GM19023 (cell line): Measurements from ENCODE around the gene GRIK4.
A peak's percentile ranks its signal among the peaks of the same experiment; 100 is the strongest.

ENCODE experiments used
- ATAC-seq: cut with Tn5 transposase; IDR thresholded peaks from one replicate; pipeline ENCODE4 v1.9.1; 2021; ENCODE audit warnings: mild to moderate bottlenecking, moderate library complexity; ENCODE audit not compliant: unreplicated experiment

Gene GRIK4

GRCh38 chr11:120867988-120868387 lies 356.4 kb downstream of the GRIK4 start:
- ATAC-seq = no peak

- no peak for ATAC-seq
Measured at GRCh38 chr11:120869097-120869496, 357.5 kb downstream of the GRIK4 start.

GRCh38 chr11:120869516-120870011 lies 358.0 kb downstream of the GRIK4 start:
- no peak for ATAC-seq

- no peak for ATAC-seq
Measured at GRCh38 chr11:120871194-120871593, 359.6 kb downstream of the GRIK4 start.

GRCh38 chr11:120871924-120872323 lies 360.4 kb downstream of the GRIK4 start:
- no peak for ATAC-seq

GRCh38 chr11:120873966-120874735 lies 362.6 kb downstream of the GRIK4 start:
- ATAC-seq = no peak

- ATAC-seq = no peak
Measured at GRCh38 chr11:120875986-120876385, 364.4 kb downstream of the GRIK4 start.

GRCh38 chr11:120877746-120878365 lies 366.3 kb downstream of the GRIK4 start:
- ATAC-seq = no peak

- ATAC-seq = no peak
Measured at GRCh38 chr11:120878781-120879180, 367.2 kb downstream of the GRIK4 start.

- no peak for ATAC-seq
Measured at GRCh38 chr11:120880498-120881175, 369.1 kb downstream of the GRIK4 start.

GRCh38 chr11:120881596-120881995 lies 370.0 kb downstream of the GRIK4 start:
- no peak for ATAC-seq

- no peak for ATAC-seq
Measured at GRCh38 chr11:120882175-120882574, 370.6 kb downstream of the GRIK4 start.

- no peak for ATAC-seq
Measured at GRCh38 chr11:120883404-120884080, 372.0 kb downstream of the GRIK4 start.

- ATAC-seq = no peak
Measured at GRCh38 chr11:120884154-120885020, 372.8 kb downstream of the GRIK4 start.

GRCh38 chr11:120890609-120891320 lies 379.2 kb downstream of the GRIK4 start:
- no peak for ATAC-seq

GRCh38 chr11:120893440-120894201 lies 382.1 kb downstream of the GRIK4 start:
- peak; percentile 81 for ATAC-seq

- ATAC-seq = no peak
Measured at GRCh38 chr11:120894202-120894985, 382.8 kb downstream of the GRIK4 start.

- no peak for ATAC-seq
Measured at GRCh38 chr11:120896687-120897086, 385.1 kb downstream of the GRIK4 start.
